HepG2 (cell line): ENCODE results near the gene FHIT. TPM values are rescaled to one million over a fixed set of nuclear protein-coding genes. Genes with fewer than 3 reads are reported as not detected.

Experiments used
- DBP ChIP-seq: sonication (generic); formaldehyde crosslinking; IDR thresholded peaks from 2 replicates; pipeline ENCODE4 v1.4.0; 2020; ENCODE audit warnings: missing genetic modification reagents; ENCODE audit errors: not compliant biosample characterization
- EHMT2 ChIP-seq: fragments of 200-600 bp; sonication (generic); IDR thresholded peaks from 2 replicates; pipeline ENCODE4 v1.7.0; 2017; ENCODE audit warnings: antibody characterized with exemption, low read depth, low read length, borderline replicate concordance
- ELK4 ChIP-seq: sonication (generic); formaldehyde crosslinking; IDR thresholded peaks from 2 replicates; pipeline ENCODE4 v1.9.0; 2021; ENCODE audit warnings: missing genetic modification reagents, borderline replicate concordance
- GATA4 ChIP-seq: sonication (generic); IDR thresholded peaks from 2 replicates; pipeline ENCODE4 v1.6.1; 2016; ENCODE audit warnings: antibody characterized with exemption, low read depth, borderline replicate concordance
- GATAD2A ChIP-seq: IDR thresholded peaks from 2 replicates; pipeline ENCODE4 v1.6.1; 2016
- HDAC6 ChIP-seq: fragments of 200-600 bp; sonication (generic); IDR thresholded peaks from 2 replicates; pipeline ENCODE4 v1.7.0; 2017; ENCODE audit warnings: mild to moderate bottlenecking, antibody characterized with exemption, low read length, low read depth
- MTA1 ChIP-seq: sonication (generic); formaldehyde crosslinking; IDR thresholded peaks from 2 replicates; pipeline ENCODE4 v1.4.0; 2020; ENCODE audit warnings: missing genetic modification reagents, mild to moderate bottlenecking, borderline replicate concordance
- MXI1 ChIP-seq: IDR thresholded peaks from 3 replicates; pipeline ENCODE4 v1.6.1; 2012; ENCODE audit warnings: low read depth, low read length, inconsistent platforms, borderline replicate concordance
- PHF5A ChIP-seq: IDR thresholded peaks from one replicate; pipeline ENCODE4 v1.6.1; 2018; ENCODE audit warnings: low read depth, missing genetic modification reagents; ENCODE audit not compliant: unreplicated experiment
- PTBP1 ChIP-seq: fragments of 200-400 bp; formaldehyde crosslinking; IDR thresholded peaks from 2 replicates; pipeline ENCODE4 v1.6.1; 2018; ENCODE audit warnings: low read length, low read depth; ENCODE audit not compliant: poor library complexity, severe bottlenecking
- RXRB ChIP-seq: IDR thresholded peaks from 2 replicates; pipeline ENCODE4 v1.6.1; 2016; ENCODE audit warnings: borderline replicate concordance, missing genetic modification reagents, missing compliant biosample characterization
- SPEN ChIP-seq: sonication (generic); formaldehyde crosslinking; IDR thresholded peaks from 2 replicates; pipeline ENCODE4 v1.5.1; 2020; ENCODE audit warnings: low read depth, mild to moderate bottlenecking, missing genetic modification reagents
- TCF7 ChIP-seq: sonication (generic); IDR thresholded peaks from 2 replicates; pipeline ENCODE4 v1.6.1; 2016; ENCODE audit warnings: antibody characterized with exemption, low read depth
- ZC3H13 ChIP-seq: sonication (generic); formaldehyde crosslinking; IDR thresholded peaks from 2 replicates; pipeline ENCODE4 v1.8.1; 2023; ENCODE audit warnings: mild to moderate bottlenecking, missing genetic modification reagents, moderate library complexity
- ZNF12 ChIP-seq: sonication (generic); formaldehyde crosslinking; IDR thresholded peaks from 2 replicates; pipeline ENCODE4 v1.5.0; 2020; ENCODE audit warnings: missing genetic modification reagents
- ZNF136 ChIP-seq: sonication (generic); formaldehyde crosslinking; IDR thresholded peaks from 2 replicates; pipeline ENCODE4 v1.8.1; 2022; ENCODE audit warnings: low read depth, mild to moderate bottlenecking, moderate library complexity, missing genetic modification reagents
- ZNF235 ChIP-seq: sonication (generic); formaldehyde crosslinking; IDR thresholded peaks from 2 replicates; pipeline ENCODE4 v1.8.1; 2023; ENCODE audit warnings: mild to moderate bottlenecking, missing genetic modification reagents, borderline replicate concordance
- ZNF253 ChIP-seq: sonication (generic); formaldehyde crosslinking; IDR thresholded peaks from 2 replicates; pipeline ENCODE4 v1.8.0; 2022; ENCODE audit warnings: mild to moderate bottlenecking, missing genetic modification reagents, borderline replicate concordance
- ZNF432 ChIP-seq: sonication (generic); formaldehyde crosslinking; IDR thresholded peaks from 2 replicates; pipeline ENCODE4 v1.5.0; 2020; ENCODE audit warnings: missing genetic modification reagents, mild to moderate bottlenecking, borderline replicate concordance
- ZNF563 ChIP-seq: sonication (generic); formaldehyde crosslinking; IDR thresholded peaks from 2 replicates; pipeline ENCODE4 v1.8.0; 2022; ENCODE audit warnings: mild to moderate bottlenecking, moderate library complexity, missing genetic modification reagents
- ZNF713 ChIP-seq: sonication (generic); formaldehyde crosslinking; IDR thresholded peaks from 2 replicates; pipeline ENCODE4 v1.4.0; 2020; ENCODE audit warnings: mild to moderate bottlenecking, missing genetic modification reagents
- ZNF770 ChIP-seq: sonication (generic); formaldehyde crosslinking; IDR thresholded peaks from 2 replicates; pipeline ENCODE4 v1.5.0; 2020; ENCODE audit warnings: mild to moderate bottlenecking, missing genetic modification reagents
- polyA plus RNA-seq, 8 experiments: library from polyadenylated mRNA; depleted of rRNA in 3 of 8; stranded (reverse) in 7 of 8; unstranded in 1 of 8; fragments of >200 nt; fragmentation: Illumina TruSeq in 4 of 8; extraction: Trizol in 4 of 8; gene quantifications; 2 replicates each; pipeline versions ENCODE4 v1.2.1 to v1.2.3, GENCODE V29; 2011 to 2016; ENCODE audit warnings: low read depth in 4 of 8, missing spikeins in 1 of 8, mixed read lengths in 1 of 8; ENCODE audit not compliant: insufficient read depth in 1 of 8
- total RNA-seq, 5 experiments: library from RNA; depleted of rRNA; stranded (reverse); fragments of >200 nt; fragmentation: Illumina TruSeq; extraction: Trizol; gene quantifications; 2 replicates each; pipeline ENCODE4 v1.2.3, GENCODE V29; 2016; ENCODE audit warnings: low read depth in 1 of 5
- TF ChIP-seq, protein P1 (sequence below): IDR thresholded peaks from 2 replicates; pipeline ENCODE4 v1.6.1; 2012; ENCODE audit warnings: inconsistent platforms
- TF ChIP-seq, protein P2 (sequence below): sonication (generic); formaldehyde crosslinking; IDR thresholded peaks from 2 replicates; pipeline ENCODE4 v1.4.0; 2020; ENCODE audit warnings: missing genetic modification reagents

The FHIT gene
- total and polyA plus RNA-seq, 2 of the 13 experiments (the other 11 are each of a cell fraction or from before 2014, with no cell fraction given): 4.0 to 4.6 TPM

- TF ChIP-seq ELK4 (CRISPR knock-in tag) (no peak), TCF7 (peak; percentile 59; the same call in 1 of the 2 replicates), GATA4 (no peak; the same call in 1 of the 2 replicates), ZNF713 (CRISPR knock-in tag) (no peak), PHF5A (CRISPR knock-in tag) (no peak), ZC3H13 (no peak), ZNF563 (CRISPR knock-in tag) (no peak), MXI1 (no peak), ZNF770 (CRISPR knock-in tag) (peak; percentile 33; the same call in 1 of the 2 replicates), HDAC6 (no peak), GATAD2A (CRISPR knock-in tag) (peak; percentile 91), DBP (no peak), PTBP1 (no peak), RXRB (CRISPR knock-in tag) (peak; percentile 38; the same call in 1 of the 2 replicates), ZNF253 (CRISPR knock-in tag) (no peak), EHMT2 (peak; percentile 76; the same call in 1 of the 2 replicates), ZNF235 (no peak), ZNF12 (CRISPR knock-in tag) (peak; percentile 65; the same call in 1 of the 2 replicates), ZNF432 (CRISPR knock-in tag) (no peak), SPEN (CRISPR knock-in tag) (peak; percentile 27; the same call in 1 of the 2 replicates), MTA1 (CRISPR knock-in tag) (no peak), ZNF136 (CRISPR knock-in tag) (no peak)
- TF ChIP-seq, protein P1, sequence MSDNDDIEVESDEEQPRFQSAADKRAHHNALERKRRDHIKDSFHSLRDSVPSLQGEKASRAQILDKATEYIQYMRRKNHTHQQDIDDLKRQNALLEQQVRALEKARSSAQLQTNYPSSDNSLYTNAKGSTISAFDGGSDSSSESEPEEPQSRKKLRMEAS: peak; percentile 38; the same call in 1 of the 2 replicates
- TF ChIP-seq, protein P2, sequence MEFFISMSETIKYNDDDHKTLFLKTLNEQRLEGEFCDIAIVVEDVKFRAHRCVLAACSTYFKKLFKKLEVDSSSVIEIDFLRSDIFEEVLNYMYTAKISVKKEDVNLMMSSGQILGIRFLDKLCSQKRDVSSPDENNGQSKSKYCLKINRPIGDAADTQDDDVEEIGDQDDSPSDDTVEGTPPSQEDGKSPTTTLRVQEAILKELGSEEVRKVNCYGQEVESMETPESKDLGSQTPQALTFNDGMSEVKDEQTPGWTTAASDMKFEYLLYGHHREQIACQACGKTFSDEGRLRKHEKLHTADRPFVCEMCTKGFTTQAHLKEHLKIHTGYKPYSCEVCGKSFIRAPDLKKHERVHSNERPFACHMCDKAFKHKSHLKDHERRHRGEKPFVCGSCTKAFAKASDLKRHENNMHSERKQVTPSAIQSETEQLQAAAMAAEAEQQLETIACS (CRISPR knock-in tag): no peak
Measured at GRCh38 chr3:59798372-59799086, 1452.7 kb downstream of the FHIT start (continued).
